Liver (tissue), 9 donors: ENCODE measurements around the gene PYGM. TPM values are rescaled to one million over a fixed set of nuclear protein-coding genes. Genes with fewer than 3 reads are reported as not detected.

Source experiments
- DNase-seq: peaks from one replicate; pipeline ENCODE4 v3.0.0-alpha.2; 2017; ENCODE audit warnings: low spot score
- H3K27ac ChIP-seq, 2 donors: one replicate each; pipeline ENCODE4 v1.7.0; 2013; ENCODE audit warnings: inconsistent platforms in 2 of 2, low read length in 2 of 2, control low read depth in 1 of 2, low read depth in 1 of 2, mild to moderate bottlenecking in 1 of 2
- H3K27me3 ChIP-seq, 4 donors: one replicate each; pipeline versions ENCODE4 v1.6.1 to v1.7.0; 2013; ENCODE audit warnings: low read length in 3 of 4, inconsistent platforms in 1 of 4, mild to moderate bottlenecking in 1 of 4, moderate library complexity in 1 of 4; ENCODE audit not compliant: control insufficient read depth in 4 of 4, insufficient read depth in 4 of 4
- H3K36me3 ChIP-seq, 4 donors: one replicate each; pipeline versions ENCODE4 v1.6.1 to v1.7.0; 2013; ENCODE audit warnings: low read length in 3 of 4, mild to moderate bottlenecking in 3 of 4, low read depth in 1 of 4, moderate library complexity in 1 of 4; ENCODE audit not compliant: control insufficient read depth in 4 of 4, insufficient read depth in 3 of 4
- H3K4me1 ChIP-seq, 4 donors: one replicate each; pipeline versions ENCODE4 v1.6.1 to v1.7.0; 2013; ENCODE audit warnings: low read length in 3 of 4, mild to moderate bottlenecking in 3 of 4, moderate library complexity in 1 of 4; ENCODE audit not compliant: control insufficient read depth in 4 of 4, insufficient read depth in 4 of 4
- H3K4me3 ChIP-seq, 3 donors: one replicate each; pipeline versions ENCODE4 v1.6.1 to v1.7.0; 2013; ENCODE audit warnings: low read length in 3 of 3, control low read depth in 1 of 3, low read depth in 1 of 3, mild to moderate bottlenecking in 1 of 3
- H3K9ac ChIP-seq, 2 donors: one replicate each; pipeline ENCODE4 v1.7.0; 2013; ENCODE audit warnings: low read length in 2 of 2, mild to moderate bottlenecking in 2 of 2, moderate library complexity in 2 of 2, control low read depth in 1 of 2, low read depth in 1 of 2
- H3K9me3 ChIP-seq, 4 donors: one replicate each; pipeline versions ENCODE4 v1.6.1 to v1.7.0; 2013; ENCODE audit warnings: low read length in 3 of 4; ENCODE audit not compliant: control insufficient read depth in 4 of 4
- ATF3 ChIP-seq: IDR thresholded peaks from 2 replicates; pipeline ENCODE4 v1.6.1; 2016; ENCODE audit warnings: antibody characterized with exemption
- EGR1 ChIP-seq, 2 donors: IDR thresholded peaks; 2 replicates each; pipeline ENCODE4 v1.6.1; 2016 to 2018; ENCODE audit warnings: antibody characterized with exemption in 2 of 2, low read depth in 2 of 2
- FOXA1 ChIP-seq: IDR thresholded peaks from 2 replicates; pipeline ENCODE4 v1.6.1; 2016; ENCODE audit warnings: antibody characterized with exemption
- FOXA2 ChIP-seq: IDR thresholded peaks from 2 replicates; pipeline ENCODE4 v1.6.1; 2016; ENCODE audit warnings: antibody characterized with exemption
- GABPA ChIP-seq, 2 donors: IDR thresholded peaks in 1 of 2; conservative IDR thresholded peaks in 1 of 2; 2 replicates each; pipeline ENCODE4 v1.6.1; 2016; ENCODE audit warnings: antibody characterized with exemption in 2 of 2, mild to moderate bottlenecking in 1 of 2, moderate library complexity in 1 of 2
- HNF4A ChIP-seq, 2 donors: conservative IDR thresholded peaks; 2 replicates each; pipeline ENCODE4 v1.6.1; 2016; ENCODE audit warnings: antibody characterized with exemption in 2 of 2, mild to moderate bottlenecking in 2 of 2
- HNF4G ChIP-seq: IDR thresholded peaks from 2 replicates; pipeline ENCODE4 v1.6.1; 2016; ENCODE audit warnings: antibody characterized with exemption
- JUND ChIP-seq, 2 donors: IDR thresholded peaks; 2 replicates each; pipeline ENCODE4 v1.6.1; 2016; ENCODE audit warnings: antibody characterized with exemption in 2 of 2
- NR2F2 ChIP-seq: IDR thresholded peaks from 2 replicates; pipeline ENCODE4 v1.6.1; 2016; ENCODE audit warnings: antibody characterized with exemption
- RAD21 ChIP-seq, 2 donors: IDR thresholded peaks; 2 replicates each; pipeline ENCODE4 v1.6.1; 2016; ENCODE audit warnings: antibody characterized with exemption in 2 of 2, mild to moderate bottlenecking in 2 of 2
- SP1 ChIP-seq: IDR thresholded peaks from 2 replicates; pipeline ENCODE4 v1.6.1; 2018; ENCODE audit warnings: antibody characterized with exemption, mild to moderate bottlenecking
- TAF1 ChIP-seq: conservative IDR thresholded peaks from 2 replicates; pipeline ENCODE4 v1.6.1; 2016; ENCODE audit warnings: antibody characterized with exemption, mild to moderate bottlenecking
- YY1 ChIP-seq: IDR thresholded peaks from 2 replicates; pipeline ENCODE4 v1.6.1; 2016; ENCODE audit warnings: antibody characterized with exemption, mild to moderate bottlenecking
- WGBS: extraction: QIAGEN DNeasy Blood & Tissue Kit; methylation state at CpG from one replicate; pipeline ENCODE4 v1.1.7; 2013; 5-methylcytosine and 5-hydroxymethylcytosine counted together
- polyA plus RNA-seq, 2 donors: library from polyadenylated mRNA; stranded (reverse) in 1 of 2; unstranded in 1 of 2; fragments of 200-250 nt in 1 of 2; fragments of >200 nt in 1 of 2; fragmentation: Nextera tagmentation in 1 of 2; extraction: Ambion mirVana in 1 of 2; gene quantifications; one replicate each; pipeline versions ENCODE4 v1.2.1 to v1.2.3, GENCODE V29; 2013 to 2015
- total RNA-seq, 2 donors: library from RNA; depleted of rRNA; stranded (reverse); fragments of >200 nt; gene quantifications; one replicate each; pipeline ENCODE4 v1.2.3, GENCODE V29; 2014
- TF ChIP-seq, protein P1 (sequence below): fragments of 150-350 bp; IDR thresholded peaks from 2 replicates; pipeline ENCODE4 v1.5.1; 2017; ENCODE audit warnings: improper control_type of control experiment, low read depth, low read length; ENCODE audit not compliant: missing input control
- TF ChIP-seq, protein P2 (sequence below): IDR thresholded peaks from 2 replicates; pipeline ENCODE4 v1.6.1; 2016; ENCODE audit warnings: antibody characterized with exemption
- TF ChIP-seq, protein P3 (sequence below): IDR thresholded peaks from 2 replicates; pipeline ENCODE4 v1.6.1; 2016; ENCODE audit warnings: antibody characterized with exemption
- TF ChIP-seq, protein P4 (sequence below): IDR thresholded peaks from 2 replicates; pipeline ENCODE4 v1.6.1; 2016; ENCODE audit warnings: antibody characterized with exemption, mild to moderate bottlenecking
- donor health status: healthy.
- donor health status: healthy.
- donor health status: healthy.
- donor health status: healthy.
- donor health status: healthy.

The PYGM gene
- total and polyA plus RNA-seq, 4 donors, result 0.23 to 1.3 (median 0.29) TPM

DNA sequence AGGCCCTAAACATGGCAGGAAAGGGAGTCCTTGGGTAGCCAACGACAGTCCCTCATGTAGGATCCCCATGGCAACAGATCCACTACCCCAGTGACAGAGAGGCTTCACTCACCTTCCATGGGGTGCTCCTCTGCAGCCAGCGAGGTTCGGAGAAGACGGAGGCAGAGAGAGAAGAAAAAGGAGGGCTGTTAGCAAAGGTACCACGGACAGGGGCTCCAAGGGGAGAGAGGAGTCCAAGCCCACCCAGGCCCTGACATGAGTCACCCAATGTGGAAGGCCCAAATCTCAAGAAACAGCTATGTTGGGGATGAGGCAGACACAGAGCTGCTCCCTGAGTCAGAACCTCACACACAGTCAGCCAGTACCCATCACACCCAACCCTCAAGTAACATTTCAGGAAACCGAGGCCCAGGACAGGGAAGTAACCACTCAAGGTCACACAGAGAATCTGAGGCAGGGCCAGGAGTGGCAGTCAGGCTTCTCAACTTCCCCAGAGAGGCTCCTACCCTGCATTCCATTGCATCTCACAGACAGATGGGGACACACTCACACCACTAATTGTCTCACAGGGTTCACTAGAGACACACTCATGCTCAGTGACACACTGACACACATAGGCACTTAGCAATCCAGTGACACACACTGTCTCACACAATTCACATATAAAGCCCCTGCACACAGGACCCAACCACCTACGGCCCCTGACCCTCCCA lies 62.0 kb downstream of the PYGM start:
- H3K36me3 ChIP-seq, result no peaks in the 10 kb centered on the region
- H3K27ac ChIP-seq, result no peak overlapping the region
- H3K4me1 ChIP-seq, result no peaks in the 10 kb centered on the region
- no peak for DNase-seq
- no peak overlapping the region for H3K9ac ChIP-seq
- TF ChIP-seq HNF4G (no peak), GABPA (IDR thresholded peaks at IDR 0.05 in 1 of 2, conservative IDR thresholded peaks at IDR 0.05 in 1 of 2) (no peak), TAF1 (no peak), YY1 (no peak), ATF3 (no peak), EGR1 (IDR thresholded peaks at IDR 0.05; ENCODE audit: low read depth in 2 of 2) (no peak), SP1 (no peak), HNF4A (conservative IDR thresholded peaks at IDR 0.05) (no peak), JUND (IDR thresholded peaks at IDR 0.05) (no peak), NR2F2 (no peak), FOXA2 (no peak), RAD21 (IDR thresholded peaks at IDR 0.05) (no peak), FOXA1 (no peak)
- TF ChIP-seq, protein P1, sequence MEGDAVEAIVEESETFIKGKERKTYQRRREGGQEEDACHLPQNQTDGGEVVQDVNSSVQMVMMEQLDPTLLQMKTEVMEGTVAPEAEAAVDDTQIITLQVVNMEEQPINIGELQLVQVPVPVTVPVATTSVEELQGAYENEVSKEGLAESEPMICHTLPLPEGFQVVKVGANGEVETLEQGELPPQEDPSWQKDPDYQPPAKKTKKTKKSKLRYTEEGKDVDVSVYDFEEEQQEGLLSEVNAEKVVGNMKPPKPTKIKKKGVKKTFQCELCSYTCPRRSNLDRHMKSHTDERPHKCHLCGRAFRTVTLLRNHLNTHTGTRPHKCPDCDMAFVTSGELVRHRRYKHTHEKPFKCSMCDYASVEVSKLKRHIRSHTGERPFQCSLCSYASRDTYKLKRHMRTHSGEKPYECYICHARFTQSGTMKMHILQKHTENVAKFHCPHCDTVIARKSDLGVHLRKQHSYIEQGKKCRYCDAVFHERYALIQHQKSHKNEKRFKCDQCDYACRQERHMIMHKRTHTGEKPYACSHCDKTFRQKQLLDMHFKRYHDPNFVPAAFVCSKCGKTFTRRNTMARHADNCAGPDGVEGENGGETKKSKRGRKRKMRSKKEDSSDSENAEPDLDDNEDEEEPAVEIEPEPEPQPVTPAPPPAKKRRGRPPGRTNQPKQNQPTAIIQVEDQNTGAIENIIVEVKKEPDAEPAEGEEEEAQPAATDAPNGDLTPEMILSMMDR, result no peak
- TF ChIP-seq, protein P2, sequence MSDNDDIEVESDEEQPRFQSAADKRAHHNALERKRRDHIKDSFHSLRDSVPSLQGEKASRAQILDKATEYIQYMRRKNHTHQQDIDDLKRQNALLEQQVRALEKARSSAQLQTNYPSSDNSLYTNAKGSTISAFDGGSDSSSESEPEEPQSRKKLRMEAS, result no peak
- TF ChIP-seq, protein P3, sequence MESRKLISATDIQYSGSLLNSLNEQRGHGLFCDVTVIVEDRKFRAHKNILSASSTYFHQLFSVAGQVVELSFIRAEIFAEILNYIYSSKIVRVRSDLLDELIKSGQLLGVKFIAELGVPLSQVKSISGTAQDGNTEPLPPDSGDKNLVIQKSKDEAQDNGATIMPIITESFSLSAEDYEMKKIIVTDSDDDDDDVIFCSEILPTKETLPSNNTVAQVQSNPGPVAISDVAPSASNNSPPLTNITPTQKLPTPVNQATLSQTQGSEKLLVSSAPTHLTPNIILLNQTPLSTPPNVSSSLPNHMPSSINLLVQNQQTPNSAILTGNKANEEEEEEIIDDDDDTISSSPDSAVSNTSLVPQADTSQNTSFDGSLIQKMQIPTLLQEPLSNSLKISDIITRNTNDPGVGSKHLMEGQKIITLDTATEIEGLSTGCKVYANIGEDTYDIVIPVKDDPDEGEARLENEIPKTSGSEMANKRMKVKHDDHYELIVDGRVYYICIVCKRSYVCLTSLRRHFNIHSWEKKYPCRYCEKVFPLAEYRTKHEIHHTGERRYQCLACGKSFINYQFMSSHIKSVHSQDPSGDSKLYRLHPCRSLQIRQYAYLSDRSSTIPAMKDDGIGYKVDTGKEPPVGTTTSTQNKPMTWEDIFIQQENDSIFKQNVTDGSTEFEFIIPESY, result no peak
- TF ChIP-seq, protein P4, sequence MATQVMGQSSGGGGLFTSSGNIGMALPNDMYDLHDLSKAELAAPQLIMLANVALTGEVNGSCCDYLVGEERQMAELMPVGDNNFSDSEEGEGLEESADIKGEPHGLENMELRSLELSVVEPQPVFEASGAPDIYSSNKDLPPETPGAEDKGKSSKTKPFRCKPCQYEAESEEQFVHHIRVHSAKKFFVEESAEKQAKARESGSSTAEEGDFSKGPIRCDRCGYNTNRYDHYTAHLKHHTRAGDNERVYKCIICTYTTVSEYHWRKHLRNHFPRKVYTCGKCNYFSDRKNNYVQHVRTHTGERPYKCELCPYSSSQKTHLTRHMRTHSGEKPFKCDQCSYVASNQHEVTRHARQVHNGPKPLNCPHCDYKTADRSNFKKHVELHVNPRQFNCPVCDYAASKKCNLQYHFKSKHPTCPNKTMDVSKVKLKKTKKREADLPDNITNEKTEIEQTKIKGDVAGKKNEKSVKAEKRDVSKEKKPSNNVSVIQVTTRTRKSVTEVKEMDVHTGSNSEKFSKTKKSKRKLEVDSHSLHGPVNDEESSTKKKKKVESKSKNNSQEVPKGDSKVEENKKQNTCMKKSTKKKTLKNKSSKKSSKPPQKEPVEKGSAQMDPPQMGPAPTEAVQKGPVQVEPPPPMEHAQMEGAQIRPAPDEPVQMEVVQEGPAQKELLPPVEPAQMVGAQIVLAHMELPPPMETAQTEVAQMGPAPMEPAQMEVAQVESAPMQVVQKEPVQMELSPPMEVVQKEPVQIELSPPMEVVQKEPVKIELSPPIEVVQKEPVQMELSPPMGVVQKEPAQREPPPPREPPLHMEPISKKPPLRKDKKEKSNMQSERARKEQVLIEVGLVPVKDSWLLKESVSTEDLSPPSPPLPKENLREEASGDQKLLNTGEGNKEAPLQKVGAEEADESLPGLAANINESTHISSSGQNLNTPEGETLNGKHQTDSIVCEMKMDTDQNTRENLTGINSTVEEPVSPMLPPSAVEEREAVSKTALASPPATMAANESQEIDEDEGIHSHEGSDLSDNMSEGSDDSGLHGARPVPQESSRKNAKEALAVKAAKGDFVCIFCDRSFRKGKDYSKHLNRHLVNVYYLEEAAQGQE, result no peak
- H3K9me3 ChIP-seq, result no peaks in the 10 kb centered on the region
- H3K27me3 ChIP-seq, result peaks cover 0 to 5% (median under 1%) of the 10 kb centered on the region in 4 donors
- H3K4me3 ChIP-seq, result no peak overlapping the region
- 80% methylated on average over 7 of the region's 7 CpGs for WGBS

Other genes starting within 250 kb of the PYGM start
- under 1 TPM; 0.23 to 0.33 TPM for gene SLC22A11, start 204.0 kb downstream of the PYGM start, total RNA-seq
- gene SLC22A11, start 204.0 kb downstream of the PYGM start, polyA plus RNA-seq, result under 1 TPM in 1 of 2 donors, not detected in 1; 0.09 TPM
- gene SLC22A12, start 168.8 kb downstream of the PYGM start, total RNA-seq, result under 1 TPM in 1 of 2 donors, not detected in 1; under 0.01 TPM
- under 1 TPM in 1 of 2 donors, not detected in 1; 0.02 TPM for gene SLC22A12, start 168.8 kb downstream of the PYGM start, polyA plus RNA-seq
- gene NRXN2, start 36.8 kb downstream of the PYGM start, total RNA-seq, result under 1 TPM; 0.17 to 0.79 TPM
- 1 to 10 TPM; 2.1 to 2.8 TPM for gene NRXN2, start 36.8 kb downstream of the PYGM start, polyA plus RNA-seq
- 10 to 100 TPM; 12.1 to 14.9 TPM for gene RASGRP2, start 15.8 kb downstream of the PYGM start, total RNA-seq
- 1 to 10 TPM; 2.7 to 5.2 TPM for gene RASGRP2, start 15.8 kb downstream of the PYGM start, polyA plus RNA-seq
- 100 to 1,000 TPM in 1 of 2 donors, 10 to 100 TPM in 1; 46.2 to 135 TPM for gene SF1, start 18.6 kb upstream of the PYGM start, total RNA-seq
- gene SF1, start 18.6 kb upstream of the PYGM start, polyA plus RNA-seq, result 10 to 100 TPM; 44.9 to 54.0 TPM
- 1 to 10 TPM; 4.6 to 6.9 TPM for gene MAP4K2, start 43.2 kb upstream of the PYGM start, total RNA-seq
- gene MAP4K2, start 43.2 kb upstream of the PYGM start, polyA plus RNA-seq, result 1 to 10 TPM; 2.1 to 2.3 TPM
- 10 to 100 TPM; 12.1 to 15.1 TPM for gene MEN1, start 50.6 kb upstream of the PYGM start, total RNA-seq
- gene MEN1, start 50.6 kb upstream of the PYGM start, polyA plus RNA-seq, result 10 to 100 TPM in 1 of 2 donors, 1 to 10 TPM in 1; 9.0 to 14.7 TPM
- 1 to 10 TPM in 1 of 2 donors, under 1 TPM in 1; 0.75 to 1.2 TPM for gene CDC42BPG, start 84.7 kb upstream of the PYGM start, total RNA-seq
- under 1 TPM; 0.18 to 0.40 TPM for gene CDC42BPG, start 84.7 kb upstream of the PYGM start, polyA plus RNA-seq
- 10 to 100 TPM; 27.3 to 36.4 TPM for gene EHD1, start 118.6 kb upstream of the PYGM start, total RNA-seq
- gene EHD1, start 118.6 kb upstream of the PYGM start, polyA plus RNA-seq, result 10 to 100 TPM in 1 of 2 donors, 1 to 10 TPM in 1; 8.3 to 11.1 TPM
- gene ATG2A, start 157.2 kb upstream of the PYGM start, total RNA-seq, result 10 to 100 TPM; 18.3 to 27.8 TPM
- 10 to 100 TPM; 15.6 to 34.1 TPM for gene ATG2A, start 157.2 kb upstream of the PYGM start, polyA plus RNA-seq
- 1 to 10 TPM; 5.3 to 6.6 TPM for gene PPP2R5B, start 164.7 kb upstream of the PYGM start, total RNA-seq
- gene PPP2R5B, start 164.7 kb upstream of the PYGM start, polyA plus RNA-seq, result 1 to 10 TPM; 2.9 to 4.9 TPM
- gene GPHA2, start 175.9 kb upstream of the PYGM start, total RNA-seq, result not detected
- gene GPHA2, start 175.9 kb upstream of the PYGM start, polyA plus RNA-seq, result not detected
- gene MAJIN, start 212.1 kb upstream of the PYGM start, total RNA-seq, result not detected
- under 1 TPM; 0.09 to 0.31 TPM for gene MAJIN, start 212.1 kb upstream of the PYGM start, polyA plus RNA-seq
- 1 to 10 TPM in 1 of 2 donors, under 1 TPM in 1; 0.51 to 1.2 TPM for gene BATF2, start 237.0 kb upstream of the PYGM start, total RNA-seq
- gene BATF2, start 237.0 kb upstream of the PYGM start, polyA plus RNA-seq, result 1 to 10 TPM; 1.6 to 3.2 TPM